Tibial nerve (tissue), 3 donors: ENCODE data around the gene FAM219A.
"Not testable (repeated sequence)": the region's sequence is repeated elsewhere in the genome, so short reads cannot be mapped to it uniquely, and the experiment has no call there.

Experiments
- POLR2A ChIP-seq, 2 donors: fragments of 450-650 bp; IDR thresholded peaks; one replicate each; pipeline ENCODE4 v1.6.1; 2017; ENCODE audit warnings: antibody characterized with exemption in 2 of 2, mild to moderate bottlenecking in 2 of 2, moderate library complexity in 2 of 2
- TF ChIP-seq, protein P1 (sequence below), 5 experiments: fragments of 200-600 bp in 3 of 5; fragments of 450-650 bp in 2 of 5; sonication (generic) in 3 of 5; IDR thresholded peaks; one replicate each; pipeline ENCODE4 v1.5.1; 2016 to 2019; ENCODE audit warnings: antibody characterized with exemption in 5 of 5, mild to moderate bottlenecking in 3 of 5, moderate library complexity in 2 of 5

DNA sequence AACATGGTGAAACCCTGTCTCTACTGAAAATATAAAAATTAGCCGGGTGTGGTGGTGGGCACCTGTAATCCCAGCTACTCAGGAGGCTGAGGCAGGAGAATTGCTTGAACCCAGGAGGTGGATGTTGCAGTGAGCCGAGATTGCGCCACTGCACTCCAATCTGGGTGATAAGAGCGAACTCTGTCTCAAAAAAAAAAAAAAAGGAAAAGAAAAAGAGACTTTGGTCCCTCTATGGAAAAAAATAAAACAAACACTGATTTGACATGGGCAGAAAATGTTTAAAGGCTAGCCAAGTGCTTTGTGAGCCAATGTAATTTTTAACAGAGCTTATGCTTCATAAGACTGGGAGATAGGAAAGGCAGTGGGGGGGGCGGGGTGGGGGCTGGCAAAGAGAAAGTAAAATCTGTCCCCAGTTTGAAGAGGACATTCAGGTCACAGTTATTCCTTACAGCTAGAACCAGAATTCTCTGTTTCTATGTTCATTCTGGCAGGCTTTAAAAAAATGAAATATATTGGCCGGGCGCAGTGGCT is 106.2 kb downstream of the FAM219A start:
- TF ChIP-seq, protein P1, sequence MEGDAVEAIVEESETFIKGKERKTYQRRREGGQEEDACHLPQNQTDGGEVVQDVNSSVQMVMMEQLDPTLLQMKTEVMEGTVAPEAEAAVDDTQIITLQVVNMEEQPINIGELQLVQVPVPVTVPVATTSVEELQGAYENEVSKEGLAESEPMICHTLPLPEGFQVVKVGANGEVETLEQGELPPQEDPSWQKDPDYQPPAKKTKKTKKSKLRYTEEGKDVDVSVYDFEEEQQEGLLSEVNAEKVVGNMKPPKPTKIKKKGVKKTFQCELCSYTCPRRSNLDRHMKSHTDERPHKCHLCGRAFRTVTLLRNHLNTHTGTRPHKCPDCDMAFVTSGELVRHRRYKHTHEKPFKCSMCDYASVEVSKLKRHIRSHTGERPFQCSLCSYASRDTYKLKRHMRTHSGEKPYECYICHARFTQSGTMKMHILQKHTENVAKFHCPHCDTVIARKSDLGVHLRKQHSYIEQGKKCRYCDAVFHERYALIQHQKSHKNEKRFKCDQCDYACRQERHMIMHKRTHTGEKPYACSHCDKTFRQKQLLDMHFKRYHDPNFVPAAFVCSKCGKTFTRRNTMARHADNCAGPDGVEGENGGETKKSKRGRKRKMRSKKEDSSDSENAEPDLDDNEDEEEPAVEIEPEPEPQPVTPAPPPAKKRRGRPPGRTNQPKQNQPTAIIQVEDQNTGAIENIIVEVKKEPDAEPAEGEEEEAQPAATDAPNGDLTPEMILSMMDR (IDR thresholded peaks at IDR 0.05), result not testable (repeated sequence)
- TF ChIP-seq POLR2A (IDR thresholded peaks at IDR 0.05), result not testable (repeated sequence)
